Common myeloid progenitor, CD34-positive (primary cell): ENCODE data around the gene PPP1R12B.
A peak's percentile ranks its signal among the peaks of the same experiment; 100 is the strongest.
"Not testable (repeated sequence)": the region's sequence is repeated elsewhere in the genome, so short reads cannot be mapped to it uniquely, and the experiment has no call there.

Experiments
- CTCF ChIA-PET: fragments of 350-600 bp; sonication (Branson Sonifier 250); formaldehyde crosslinking; loops from one replicate; lab custom pipeline; 2021; ENCODE audit warnings: antibody characterized with exemption; lab: Charles Lee
- POLR2A ChIA-PET: fragments of 350-600 bp; sonication (Branson Sonifier 250); formaldehyde crosslinking; loops from one replicate; lab custom pipeline; 2021; ENCODE audit warnings: antibody characterized with exemption; lab: Charles Lee
- DNase-seq, 3 donors: peaks; one replicate each; pipeline versions ENCODE4 v3.0.0 to v3.0.0-alpha.2; 2013
- H3K27ac ChIP-seq, 2 experiments: 1 replicate in 1 of 2; 2 replicates in 1 of 2; pipeline ENCODE4 v1.7.0; 2013; ENCODE audit warnings: inconsistent platforms in 2 of 2, low read length in 2 of 2, mild to moderate bottlenecking in 2 of 2, low read depth in 1 of 2, moderate library complexity in 1 of 2; ENCODE audit not compliant: severe bottlenecking in 2 of 2, insufficient read depth in 1 of 2, poor library complexity in 1 of 2
- H3K27me3 ChIP-seq, 5 experiments: replicated peaks in 2 of 5; 1 replicate in 3 of 5; 2 replicates in 2 of 5; pipeline versions ENCODE4 v1.6.1 to v1.7.0; 2013; ENCODE audit warnings: low read length in 4 of 5, mild to moderate bottlenecking in 2 of 5, moderate library complexity in 2 of 5, inconsistent platforms in 1 of 5; ENCODE audit not compliant: insufficient read depth in 5 of 5, control insufficient read depth in 4 of 5
- H3K36me3 ChIP-seq, 4 experiments: 1 replicate in 2 of 4; 2 replicates in 2 of 4; pipeline versions ENCODE4 v1.6.1 to v1.7.0; 2013; ENCODE audit warnings: low read length in 3 of 4, control low read depth in 1 of 4, mild to moderate bottlenecking in 1 of 4; ENCODE audit not compliant: control insufficient read depth in 4 of 4, insufficient read depth in 4 of 4
- H3K4me1 ChIP-seq, 4 experiments: 1 replicate in 3 of 4; 2 replicates in 1 of 4; pipeline versions ENCODE4 v1.6.1 to v1.7.1; 2013; ENCODE audit warnings: low read length in 3 of 4, mild to moderate bottlenecking in 3 of 4, control low read depth in 1 of 4, inconsistent platforms in 1 of 4, moderate library complexity in 1 of 4; ENCODE audit not compliant: control insufficient read depth in 4 of 4, insufficient read depth in 4 of 4; ENCODE audit errors: control extremely low read depth in 1 of 4
- H3K4me3 ChIP-seq, 7 experiments: 1 replicate in 4 of 7; 2 replicates in 3 of 7; pipeline versions ENCODE4 v1.5.1 to v1.7.0; 2013; ENCODE audit warnings: mild to moderate bottlenecking in 7 of 7, low read length in 6 of 7, moderate library complexity in 6 of 7, inconsistent platforms in 2 of 7, low read depth in 2 of 7, control low read depth in 1 of 7; ENCODE audit not compliant: insufficient read depth in 4 of 7, control insufficient read depth in 1 of 7; ENCODE audit errors: extremely low read depth in 1 of 7
- H3K9me3 ChIP-seq, 5 experiments: 1 replicate in 4 of 5; 2 replicates in 1 of 5; pipeline versions ENCODE4 v1.6.1 to v1.7.1; 2013; ENCODE audit warnings: low read length in 4 of 5, mild to moderate bottlenecking in 2 of 5, inconsistent platforms in 1 of 5, low read depth in 1 of 5, moderate library complexity in 1 of 5; ENCODE audit not compliant: control insufficient read depth in 4 of 5, insufficient read depth in 2 of 5; ENCODE audit errors: control extremely low read depth in 1 of 5
- WGBS: methylation state at CpG from one replicate; pipeline ENCODE4 v1.1.5; 2013; ENCODE audit not compliant: insufficient coverage; 5-methylcytosine and 5-hydroxymethylcytosine counted together

PPP1R12B gene

GRCh38 chr1:202599669-202600431 lies 251.4 kb downstream of the PPP1R12B start:
- CTCF ChIA-PET, result interaction anchor here (0.8 to 2.2 kb wide), 10 partner anchors 7 to 141 kb away, joined by 3 to 9 read pairs (median 4); no protein-coding TSS in a partner anchor
- 57% methylated on average over 16 of the region's 16 CpGs for WGBS
- no peaks in the 10 kb centered on the region for H3K9me3 ChIP-seq
- peaks cover 0 to 24% (median 0%) of the 10 kb centered on the region in 5 experiments for H3K27me3 ChIP-seq
- no peak overlapping the region for H3K4me3 ChIP-seq
- no peaks in the 10 kb centered on the region for H3K4me1 ChIP-seq
- no peak overlapping the region for H3K27ac ChIP-seq
- peak; percentile 40 to 61 (median 55) for DNase-seq
- no peaks in the 10 kb centered on the region for H3K36me3 ChIP-seq
- POLR2A ChIA-PET, result no interaction called here

DNA sequence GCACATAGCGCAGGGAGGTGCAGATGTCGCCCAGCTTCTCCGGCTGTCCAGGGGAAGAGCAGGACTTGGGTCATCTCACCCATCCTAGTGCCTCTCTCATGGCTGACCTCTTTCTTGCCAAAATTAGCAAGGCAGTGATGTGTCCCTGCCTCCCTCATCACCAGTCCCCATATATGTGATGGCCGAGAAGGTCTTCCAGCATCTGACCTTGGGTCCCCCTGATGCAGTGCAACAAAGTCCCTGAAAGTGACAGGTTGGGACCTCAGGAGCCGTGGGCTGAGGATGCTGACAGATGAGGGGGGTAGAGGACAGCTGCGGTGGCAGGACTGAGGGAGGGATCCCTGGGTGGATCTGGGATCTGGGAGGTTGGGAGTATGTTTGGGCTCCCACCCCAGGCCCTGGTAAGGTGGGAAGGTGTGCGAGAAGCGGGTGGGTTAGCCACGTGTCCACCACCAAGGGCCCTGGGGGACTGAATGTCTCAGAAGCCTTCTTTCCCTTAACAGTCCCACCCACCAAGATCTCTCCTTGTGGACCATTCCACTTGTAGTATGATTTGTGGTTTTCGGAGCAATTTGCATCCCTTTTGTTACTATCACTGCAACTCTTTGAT lies 252.0 kb downstream of the PPP1R12B start:
- no peaks in the 10 kb centered on the region for H3K9me3 ChIP-seq
- WGBS, result 86% methylated on average over 5 of the region's 10 CpGs
- ChIA-PET POLR2A (no interaction called here), CTCF (interaction anchor here (0.8 to 2.0 kb wide), 11 partner anchors 11 to 141 kb away, joined by 3 to 9 read pairs (median 4); no protein-coding TSS in a partner anchor)
- peaks cover 0 to 22% (median 0%) of the 10 kb centered on the region in 5 experiments for H3K27me3 ChIP-seq
- H3K4me1 ChIP-seq, result no peaks in the 10 kb centered on the region
- DNase-seq, result no peak
- H3K36me3 ChIP-seq, result no peaks in the 10 kb centered on the region
- H3K27ac ChIP-seq, result no peak overlapping the region
- no peak overlapping the region for H3K4me3 ChIP-seq

DNA sequence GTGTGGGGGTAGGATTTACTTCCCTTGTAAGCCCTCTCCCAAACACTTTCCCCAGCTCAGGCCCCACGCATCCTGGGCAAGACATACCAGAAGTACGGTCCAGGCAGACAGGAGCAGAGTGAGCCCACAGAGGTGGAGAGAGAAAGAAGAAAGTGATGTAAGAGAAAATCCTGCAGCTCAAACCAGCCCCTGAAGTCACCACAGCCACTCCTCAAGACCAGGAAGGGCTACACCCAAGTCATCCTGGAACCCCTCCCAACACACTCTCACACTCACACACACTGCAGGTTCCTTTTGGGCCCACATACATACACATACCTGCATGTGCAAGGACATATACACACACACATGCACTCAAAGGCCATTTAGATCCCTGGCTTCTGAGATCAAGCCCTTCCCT lies 254.9 kb downstream of the PPP1R12B start:
- Histone ChIP-seq H3K27ac (no peak overlapping the region), H3K36me3 (no peaks in the 10 kb centered on the region), H3K4me3 (no peak overlapping the region), H3K27me3 (peaks cover 0 to 14% (median 0%) of the 10 kb centered on the region in 5 experiments), H3K9me3 (no peaks in the 10 kb centered on the region), H3K4me1 (no peaks in the 10 kb centered on the region)
- WGBS, result no CpG with 5 or more reads among the region's 2 CpGs
- DNase-seq, result no peak
- ChIA-PET CTCF (interaction anchor here (1.1 to 1.5 kb wide), 3 partner anchors 8 to 57 kb away, joined by 3 to 5 read pairs (median 4); no protein-coding TSS in a partner anchor), POLR2A (no interaction called here)

GRCh38 chr1:202605515-202605914 lies 257.0 kb downstream of the PPP1R12B start:
- DNase-seq, result no peak
- ChIA-PET POLR2A (no interaction called here), CTCF (interaction anchor here (0.6 to 1.9 kb wide), 3 partner anchors 10 to 44 kb away, joined by 3 to 4 read pairs (median 3); no protein-coding TSS in a partner anchor)
- WGBS, result 86% methylated on average over 1 of the region's 5 CpGs
- Histone ChIP-seq H3K9me3 (no peaks in the 10 kb centered on the region), H3K27me3 (peaks cover 0 to 14% (median 0%) of the 10 kb centered on the region in 5 experiments), H3K4me1 (no peaks in the 10 kb centered on the region), H3K4me3 (no peak overlapping the region), H3K27ac (no peak overlapping the region), H3K36me3 (no peaks in the 10 kb centered on the region)

DNA sequence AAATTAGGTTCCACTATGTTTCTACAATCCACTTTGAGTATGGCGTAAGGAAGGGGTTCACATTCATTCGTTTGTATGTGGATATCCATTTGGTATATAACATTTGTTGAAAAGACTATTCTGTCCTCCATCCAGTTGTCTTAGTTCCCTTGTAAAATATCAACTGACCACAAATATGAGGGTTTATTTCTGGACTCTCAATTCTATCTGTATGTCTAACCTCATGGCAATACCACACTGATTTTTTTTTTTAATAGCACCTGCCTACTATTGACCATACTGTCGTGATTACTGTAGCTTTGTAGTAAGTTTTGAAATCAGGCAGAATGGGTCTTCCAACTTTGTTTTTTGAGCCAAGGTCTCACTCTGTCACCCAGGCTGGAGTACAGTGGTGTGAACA lies 263.5 kb downstream of the PPP1R12B start:
- H3K4me3 ChIP-seq, DNase-seq, H3K27me3 ChIP-seq, H3K9me3 ChIP-seq, H3K36me3 ChIP-seq, POLR2A ChIA-PET, H3K27ac ChIP-seq: not testable (repeated sequence)
- WGBS, result no CpG with 5 or more reads among the region's 3 CpGs
- peaks cover 3 to 30% (median 25%) of the 10 kb centered on the region in 4 experiments for H3K4me1 ChIP-seq
- CTCF ChIA-PET, result interaction anchor here (1.2 to 1.4 kb wide), 2 partner anchors 9 to 11 kb away, joined by 4 to 5 read pairs; no protein-coding TSS in a partner anchor

GRCh38 chr1:202613571-202613970 lies 265.1 kb downstream of the PPP1R12B start:
- H3K9me3 ChIP-seq, result no peaks in the 10 kb centered on the region
- no peak for DNase-seq
- H3K27ac ChIP-seq, result no peak overlapping the region
- H3K36me3 ChIP-seq, result no peaks in the 10 kb centered on the region
- WGBS, result 94% methylated on average over 2 of the region's 4 CpGs
- ChIA-PET CTCF (no interaction called here), POLR2A (no interaction called here)
- no peak overlapping the region for H3K4me3 ChIP-seq
- H3K27me3 ChIP-seq, result peaks cover 0 to 6% (median 0%) of the 10 kb centered on the region in 5 experiments
- peaks cover 3 to 30% (median 25%) of the 10 kb centered on the region in 4 experiments for H3K4me1 ChIP-seq
